GM18519 (cell line): ENCODE data around the gene SEC22C.
A peak's percentile ranks its signal among the peaks of the same experiment; 100 is the strongest.

Source experiments
- ATAC-seq: cut with Tn5 transposase; IDR thresholded peaks from one replicate; pipeline ENCODE4 v1.9.1; 2021; ENCODE audit warnings: mild to moderate bottlenecking, moderate library complexity; ENCODE audit not compliant: unreplicated experiment, low FRiP score

Gene SEC22C

DNA sequence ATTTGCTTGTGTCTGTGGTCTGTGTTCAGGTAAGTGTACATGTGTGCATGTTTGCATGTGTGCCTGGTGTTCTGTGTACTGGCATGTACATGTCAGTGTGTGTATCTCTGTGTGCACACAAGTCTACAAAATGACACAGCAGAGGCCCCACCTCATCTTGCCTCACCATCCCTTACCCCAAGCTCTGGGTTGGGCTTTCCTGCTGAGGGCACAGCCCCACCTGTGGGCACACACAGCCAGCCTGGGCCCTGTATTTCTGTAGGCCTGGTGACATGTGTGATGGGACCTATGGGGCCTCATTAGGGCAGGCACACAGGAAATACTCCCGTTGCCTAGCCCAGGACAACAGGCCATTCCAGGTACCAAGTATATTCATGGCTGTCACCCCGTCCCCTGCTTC lies 65.8 kb downstream of the SEC22C start:
- ATAC-seq: no peak

DNA sequence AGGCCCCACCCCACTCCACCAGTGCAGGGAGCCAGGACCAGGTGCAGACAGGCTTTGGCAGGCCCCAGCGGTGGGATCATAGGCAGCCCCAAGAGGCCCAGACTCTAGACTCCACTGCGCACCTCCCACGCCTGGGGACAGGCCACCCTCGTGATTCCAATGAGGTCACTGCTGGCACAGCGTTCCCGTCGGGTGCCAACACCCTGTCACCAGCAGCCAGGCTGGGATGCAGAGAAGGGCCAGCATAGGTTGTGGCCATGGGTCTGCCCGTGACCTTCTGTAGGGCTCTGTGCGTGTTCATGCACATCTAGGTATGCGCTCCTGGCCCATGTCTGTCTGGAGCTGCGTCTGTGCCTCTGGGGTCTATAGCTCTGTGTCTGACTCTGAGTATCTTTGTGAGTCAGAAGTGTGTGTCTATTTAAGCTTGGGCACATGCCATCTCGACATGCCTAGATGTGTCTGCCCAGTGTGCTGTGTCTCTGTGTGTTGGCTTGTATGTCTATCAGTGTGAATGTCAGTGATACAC lies 66.3 kb downstream of the SEC22C start:
- no peak for ATAC-seq

DNA sequence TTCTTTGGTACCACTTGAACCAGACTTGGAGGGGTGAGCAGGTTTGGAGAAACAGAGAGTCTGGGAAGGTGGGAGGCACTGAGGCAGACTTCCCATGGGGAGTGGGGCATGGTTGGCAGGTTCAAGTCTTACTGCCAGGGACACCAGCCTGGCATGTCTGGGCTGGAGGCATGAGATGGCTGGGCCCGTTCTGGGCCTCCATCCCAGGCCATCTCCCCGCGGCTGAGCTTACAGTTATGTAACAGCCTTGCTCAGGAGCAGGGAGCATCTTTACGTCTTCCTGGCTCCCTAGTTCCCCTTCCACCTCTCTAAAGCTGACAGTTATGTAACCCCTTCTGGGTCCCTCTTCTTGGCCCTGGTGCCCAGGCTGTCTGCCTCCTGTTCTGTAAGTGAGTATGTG lies 66.9 kb downstream of the SEC22C start:
- ATAC-seq: no peak

- ATAC-seq: no peak
Measured at GRCh38 chr3:42513521-42513920, 68.2 kb downstream of the SEC22C start.

DNA sequence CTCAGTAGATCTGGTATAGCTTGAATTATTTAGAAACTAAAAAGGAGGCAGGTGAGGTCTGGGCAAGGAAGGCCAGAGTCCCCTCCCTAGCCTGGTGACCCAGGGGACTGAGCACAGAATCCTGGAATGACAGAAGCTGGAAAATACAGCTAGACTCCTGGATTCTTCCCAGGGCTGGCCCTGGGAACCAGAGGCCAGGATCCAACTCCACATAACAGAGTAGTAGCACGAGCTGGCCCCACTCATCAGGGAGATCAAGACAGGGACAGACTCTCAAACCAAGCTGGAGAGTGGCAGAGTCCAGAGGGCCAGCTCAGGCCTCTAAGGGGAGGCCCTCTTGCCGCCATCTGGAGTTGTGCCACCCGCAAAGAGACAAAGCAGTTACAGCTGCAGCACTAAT lies 68.6 kb downstream of the SEC22C start:
- ATAC-seq: no peak

- no peak for ATAC-seq
Measured at GRCh38 chr3:42511736-42512135, 70.0 kb downstream of the SEC22C start.

- ATAC-seq: no peak
Measured at GRCh38 chr3:42511201-42511600, 70.6 kb downstream of the SEC22C start.

- no peak for ATAC-seq
Measured at GRCh38 chr3:42510325-42510724, 71.4 kb downstream of the SEC22C start.

DNA sequence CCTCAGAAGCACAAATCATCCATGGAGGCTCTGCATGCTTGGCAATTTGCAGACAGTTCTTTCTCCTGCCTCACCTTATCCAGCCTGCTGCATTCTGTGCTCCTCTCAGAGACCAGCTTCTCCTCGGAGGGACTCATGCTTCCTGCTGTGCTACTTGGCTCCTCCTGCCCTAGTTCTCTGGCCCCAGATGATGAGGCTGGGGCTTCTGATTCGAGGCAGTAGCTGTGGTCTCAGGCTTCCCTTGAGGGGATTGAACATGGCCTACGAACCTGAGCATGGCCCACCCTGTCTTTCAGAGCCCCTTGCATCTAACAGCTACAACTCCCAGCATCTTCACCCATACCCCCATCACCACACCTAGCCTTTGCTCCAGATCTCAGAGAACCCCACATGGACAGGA lies 72.7 kb downstream of the SEC22C start:
- no peak for ATAC-seq

DNA sequence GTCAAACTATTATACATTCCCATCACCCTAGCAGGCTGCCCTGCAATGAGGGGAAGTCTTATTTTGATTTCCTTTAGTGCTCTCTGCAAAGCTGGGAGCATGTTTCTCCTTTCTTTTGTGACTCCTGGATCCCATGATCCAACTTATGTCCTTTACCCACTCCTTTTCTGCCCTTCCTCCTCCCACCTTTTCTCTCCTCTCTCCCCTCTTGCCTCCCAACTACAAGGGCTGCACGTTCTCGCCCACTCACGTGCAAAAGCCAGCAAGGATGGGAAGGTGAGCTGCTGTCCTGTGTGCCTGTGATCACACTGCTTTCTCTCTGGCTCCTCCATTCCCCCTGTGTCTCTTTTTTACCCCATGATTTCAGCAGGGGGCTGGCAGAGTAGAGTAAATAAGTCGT lies 73.2 kb downstream of the SEC22C start:
- no peak for ATAC-seq

DNA sequence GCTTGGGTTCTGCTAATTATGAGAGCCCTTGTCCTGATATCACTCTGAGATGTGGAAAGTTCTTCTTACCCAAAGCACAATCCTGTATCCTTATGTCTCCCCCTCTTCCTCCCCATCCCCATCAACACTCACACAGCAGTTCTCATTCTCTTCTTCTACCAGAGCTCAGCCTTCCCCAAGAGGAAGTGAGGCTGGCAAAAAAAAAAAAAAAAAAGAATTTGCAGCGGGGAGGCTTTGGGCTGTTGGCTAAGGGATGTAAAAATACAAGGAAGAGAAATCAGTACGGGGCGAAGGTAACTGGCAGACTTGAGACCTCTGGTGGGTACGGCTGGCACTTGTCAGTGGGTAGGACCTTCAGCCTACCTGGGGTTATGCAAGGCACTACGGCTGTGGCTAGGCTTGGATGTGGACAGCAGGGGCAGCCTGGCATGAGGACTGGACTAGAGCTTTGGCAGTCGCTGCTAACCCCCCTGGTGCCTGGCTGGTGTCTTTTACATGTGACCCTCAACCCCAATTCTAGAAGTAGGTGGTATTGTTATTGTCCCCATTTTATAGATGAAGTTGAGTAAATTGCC lies 73.9 kb downstream of the SEC22C start:
- no peak for ATAC-seq

DNA sequence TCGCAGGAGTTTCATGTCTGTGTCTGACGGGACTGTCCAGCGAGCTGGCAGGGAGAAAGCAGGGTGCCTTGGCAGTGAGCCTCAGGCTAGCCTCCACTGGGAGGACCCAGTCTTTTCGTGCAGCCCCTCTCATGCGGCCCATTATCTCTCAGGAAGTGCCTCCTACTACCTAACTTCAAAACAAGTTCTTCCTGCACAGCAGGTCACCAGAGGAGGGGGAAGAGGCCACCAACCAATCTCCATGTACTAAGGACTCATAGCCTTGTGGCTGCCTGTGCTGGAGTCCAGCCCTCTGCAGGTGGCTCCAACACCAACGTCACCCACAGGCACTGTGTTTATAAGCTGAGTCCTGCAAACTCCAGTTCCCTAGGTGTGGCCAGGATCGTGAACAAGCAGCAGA lies 74.5 kb downstream of the SEC22C start:
- no peak for ATAC-seq

DNA sequence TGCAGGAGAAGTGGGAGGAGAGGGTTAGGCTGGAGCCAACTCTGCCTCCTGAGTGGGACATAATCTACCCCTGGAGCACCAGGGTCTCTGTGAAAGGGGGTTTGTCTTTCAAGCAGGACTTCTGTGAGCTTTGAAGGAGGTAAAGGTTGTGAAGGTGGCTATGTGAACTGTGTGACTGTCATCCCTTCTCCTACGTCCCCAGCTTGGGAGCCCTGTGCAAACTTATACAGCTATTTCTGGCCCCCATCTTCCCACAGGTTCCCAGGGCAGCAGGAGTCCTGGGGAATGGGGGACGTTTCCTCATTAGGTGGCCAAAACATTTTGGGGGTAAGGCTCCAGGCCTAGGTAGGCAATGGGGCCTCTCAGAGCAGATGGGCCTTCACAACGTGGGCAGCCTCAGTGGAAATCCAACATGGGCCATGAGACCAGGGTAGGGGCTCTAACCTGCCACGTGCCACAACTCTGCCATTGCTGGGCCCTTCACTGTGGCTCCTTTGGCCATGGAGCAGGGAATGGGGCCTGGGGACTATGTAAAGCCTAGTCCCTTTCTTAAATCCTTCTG lies 75.8 kb downstream of the SEC22C start:
- ATAC-seq: no peak

DNA sequence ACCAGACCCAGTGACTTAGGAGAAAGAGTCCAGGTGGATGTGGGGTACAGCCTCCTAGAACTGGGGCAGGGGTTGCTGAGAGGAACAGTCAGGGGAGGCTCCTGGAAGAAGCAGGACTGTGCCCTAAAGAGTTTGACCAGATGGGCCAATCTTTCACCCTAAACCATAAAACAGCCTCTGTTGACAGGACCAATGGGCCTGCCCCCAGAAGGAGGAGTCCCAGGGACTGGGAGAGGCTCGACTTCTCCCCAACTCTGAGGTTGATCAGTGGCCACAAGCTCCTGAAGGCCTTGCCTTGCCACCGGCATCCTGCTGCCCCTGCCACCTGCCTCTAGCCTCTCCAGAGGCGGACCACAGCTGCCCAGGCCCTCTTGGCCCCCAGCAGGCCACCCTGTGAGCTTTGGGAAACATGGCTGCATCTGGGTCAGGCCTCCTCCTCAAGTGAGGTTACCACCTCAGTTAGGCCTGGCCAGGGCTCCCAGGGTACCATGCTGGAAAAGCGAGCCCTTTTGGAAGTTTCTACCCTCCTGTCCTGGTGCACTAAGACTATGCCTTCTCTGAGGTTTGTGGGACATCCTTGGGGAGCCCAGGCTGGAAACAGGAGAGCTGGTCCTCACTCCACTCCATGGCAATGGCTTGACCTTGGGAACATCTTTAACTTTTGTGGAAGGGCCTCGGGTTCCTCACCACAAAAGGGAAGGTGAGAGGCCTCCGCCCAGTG lies 76.5 kb downstream of the SEC22C start:
- no peak for ATAC-seq

- no peak for ATAC-seq
Measured at GRCh38 chr3:42504334-42505127, 77.2 kb downstream of the SEC22C start.

DNA sequence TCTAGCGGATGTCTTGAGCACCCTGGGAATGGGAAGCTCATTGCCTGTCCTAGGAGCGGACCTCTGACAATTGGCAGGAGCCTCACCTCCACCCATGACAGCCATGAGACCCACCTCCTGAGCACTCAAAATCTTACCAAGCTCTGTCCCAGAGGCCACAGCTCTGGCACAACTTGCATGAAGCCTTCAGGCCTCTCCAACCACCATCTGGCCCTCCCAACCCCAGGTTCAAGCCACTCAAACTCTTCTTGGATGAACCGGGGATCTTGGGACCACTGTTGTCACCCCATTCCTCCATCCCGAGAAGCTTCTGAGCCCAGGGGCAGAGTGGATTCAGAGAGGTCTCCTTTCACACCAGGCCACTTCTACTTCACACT lies 77.8 kb downstream of the SEC22C start:
- no peak for ATAC-seq

DNA sequence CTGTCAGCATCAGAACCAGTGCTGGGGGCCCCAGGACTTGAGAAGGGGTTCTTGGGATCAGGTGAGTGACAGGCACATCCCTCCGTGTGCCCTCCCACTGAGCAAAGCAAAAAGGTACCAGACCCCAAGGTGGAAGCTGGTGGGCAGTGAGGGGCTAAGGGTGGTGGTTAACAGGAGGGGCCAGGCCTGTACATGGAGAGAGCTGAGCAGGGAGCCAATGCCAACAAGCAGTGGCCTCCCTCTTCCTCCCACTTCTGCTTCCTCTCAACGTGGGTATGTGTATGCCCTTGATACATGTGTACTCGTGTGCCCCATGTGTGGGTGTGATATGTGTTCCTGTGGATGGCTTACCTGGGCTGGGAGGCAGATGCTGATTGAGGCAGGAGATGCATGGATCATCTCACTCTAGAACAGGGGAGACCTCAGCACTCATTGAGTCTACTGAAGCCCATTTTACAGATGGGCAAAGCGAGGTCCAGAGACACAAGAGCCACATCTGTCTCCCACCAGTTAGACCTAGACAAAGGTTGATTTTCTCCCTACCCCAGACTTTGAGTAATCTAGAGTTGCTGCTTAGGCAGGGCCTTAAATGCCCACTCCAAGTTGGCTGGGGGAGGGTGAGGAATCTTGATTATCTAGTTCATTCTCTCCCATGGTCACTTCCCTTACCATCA lies 78.4 kb downstream of the SEC22C start:
- no peak for ATAC-seq

GRCh38 chr3:42502429-42503250 lies 79.1 kb downstream of the SEC22C start, which contains the start of gene VIPR1:
Gene VIPR1, plus strand, starts transcription at chr3:42502643. Its CDS starts 93 bp downstream, at chr3:42502736.
- ATAC-seq: peak; percentile 81

DNA sequence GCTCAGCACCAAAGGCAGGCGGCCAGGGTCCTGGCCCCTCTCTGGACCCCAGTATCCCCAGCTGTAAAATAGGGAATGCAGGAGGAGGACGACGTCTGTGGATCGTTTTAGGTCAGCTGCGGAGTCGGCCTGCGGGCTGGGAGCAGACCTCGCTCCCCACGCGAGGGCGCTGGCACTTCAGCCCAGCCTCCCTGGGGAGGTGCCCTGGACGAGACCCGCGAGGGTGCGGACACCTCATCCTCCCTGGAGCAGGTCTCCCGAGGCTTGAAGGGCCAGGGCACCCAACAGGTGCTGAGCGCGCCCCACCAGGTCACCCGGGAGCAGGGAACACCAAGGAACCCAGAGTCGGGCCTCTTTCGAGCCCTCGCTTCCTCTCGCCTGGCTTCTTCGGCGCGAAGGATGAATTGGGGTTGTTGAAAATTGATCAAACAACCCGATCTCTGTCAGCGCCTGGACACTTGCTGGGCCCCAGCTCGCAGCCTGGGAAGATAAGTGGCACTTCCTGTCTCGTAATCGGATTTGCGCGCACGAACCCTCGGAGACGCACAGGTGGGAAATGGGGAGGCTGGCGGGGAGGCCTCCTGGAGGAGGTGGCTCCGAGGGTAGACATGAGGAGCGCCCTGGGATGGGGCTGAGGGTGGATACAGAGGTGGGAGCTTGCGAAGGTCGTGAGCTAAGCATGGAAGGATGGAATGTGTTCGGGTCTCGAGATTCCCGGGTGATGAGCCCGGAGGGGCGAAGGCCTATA lies 79.9 kb downstream of the SEC22C start:
- ATAC-seq: no peak
